ENCODE results near the gene TGFBI.

TGFBI gene

GRCh38 chr5:136066661-136067271, 38.0 kb downstream of the TGFBI start:
- DNase-seq, result no peak

- DNase-seq, result no peak
Measured at GRCh38 chr5:136067422-136067821, 38.6 kb downstream of the TGFBI start.

GRCh38 chr5:136070486-136071285, 41.9 kb downstream of the TGFBI start:
- no peak for DNase-seq

GRCh38 chr5:136073714-136074529, 45.1 kb downstream of the TGFBI start:
- DNase-seq, result no peak

- no peak for DNase-seq
Measured at GRCh38 chr5:136075466-136075891, 46.7 kb downstream of the TGFBI start.

GRCh38 chr5:136076067-136076466, 47.3 kb downstream of the TGFBI start:
- no peak for DNase-seq

GRCh38 chr5:136076881-136077445, 48.2 kb downstream of the TGFBI start:
- no peak for DNase-seq

GRCh38 chr5:136079195-136079985, 50.6 kb downstream of the TGFBI start:
- DNase-seq, result no peak

- no peak for DNase-seq
Measured at GRCh38 chr5:136080113-136080482, 51.3 kb downstream of the TGFBI start.

- DNase-seq, result peak; percentile 37 to 56
Measured at GRCh38 chr5:136080483-136081216, 51.9 kb downstream of the TGFBI start.

GRCh38 chr5:136081217-136081591, 52.4 kb downstream of the TGFBI start:
- no peak for DNase-seq

GRCh38 chr5:136082390-136083193, 53.8 kb downstream of the TGFBI start:
- peak; percentile 26 to 29 for DNase-seq

GRCh38 chr5:136084698-136085097, 55.9 kb downstream of the TGFBI start:
- DNase-seq, result no peak

GRCh38 chr5:136086783-136087566, 58.2 kb downstream of the TGFBI start:
- no peak for DNase-seq

- no peak for DNase-seq
Measured at GRCh38 chr5:136087961-136088871, 59.4 kb downstream of the TGFBI start.

GRCh38 chr5:136089791-136090190, 61.0 kb downstream of the TGFBI start:
- DNase-seq, result no peak

GRCh38 chr5:136090319-136090718, 61.5 kb downstream of the TGFBI start:
- no peak for DNase-seq

GRCh38 chr5:136094189-136094912, 65.6 kb downstream of the TGFBI start:
- no peak for DNase-seq

All from activated CD4-positive, alpha-beta T cell treated with anti-CD3 and anti-CD28 coated beads for 4 hours (primary cell).